Measurements from ENCODE around the gene GSC2. TPM values are rescaled to one million over a fixed set of nuclear protein-coding genes. Genes with fewer than 3 reads are reported as not detected.

The GSC2 gene
- total and polyA plus RNA-seq, 9 of the 15 experiments (the other 6 are each of a cell fraction or from before 2014, with no cell fraction given) = not detected

- no peak for TF ChIP-seq DACH1 (IDR thresholded peaks at IDR 0.05; ENCODE audit: partially characterized antibody)
- TF ChIP-seq ZBTB7A (IDR thresholded peaks at IDR 0.05; ENCODE audit: borderline replicate concordance, control insufficient read depth, low read depth, low read length) = no peak
- peak; percentile 78 for TF ChIP-seq CHD1 (IDR thresholded peaks at IDR 0.05; ENCODE audit: low read length)
- no peak for TF ChIP-seq NCOR1 (IDR thresholded peaks at IDR 0.05)
- no peak for TF ChIP-seq MYBL2 (IDR thresholded peaks at IDR 0.05; ENCODE audit: low read depth)
- TF ChIP-seq MYBL2 (CRISPR knock-in tag; IDR thresholded peaks at IDR 0.05; ENCODE audit: borderline replicate concordance) = no peak
- no peak for TF ChIP-seq RHOXF2B (CRISPR knock-in tag; conservative IDR thresholded peaks at IDR 0.05)
- no peak for TF ChIP-seq MXD1 (CRISPR knock-in tag; IDR thresholded peaks at IDR 0.05; ENCODE audit: borderline replicate concordance, poor library complexity, severe bottlenecking)
- TF ChIP-seq MLLT1 (IDR thresholded peaks at IDR 0.05) = no peak
- no peak for TF ChIP-seq BDP1 (IDR thresholded peaks at IDR 0.05; ENCODE audit: insufficient read depth, insufficient read length)
- TF ChIP-seq ESRRB (CRISPR knock-in tag; IDR thresholded peaks at IDR 0.05; ENCODE audit: borderline replicate concordance) = no peak
- no peak for TF ChIP-seq CTCFL (IDR thresholded peaks at IDR 0.05; ENCODE audit: borderline replicate concordance, insufficient read depth, low read depth, low read length, poor library complexity, severe bottlenecking)
- no peak for TF ChIP-seq PREB (CRISPR knock-in tag; IDR thresholded peaks at IDR 0.05)
- TF ChIP-seq ESRRA (IDR thresholded peaks at IDR 0.05; ENCODE audit: borderline replicate concordance, low read depth) = no peak
- TF ChIP-seq HMBOX1 (IDR thresholded peaks at IDR 0.05) = no peak
- TF ChIP-seq RAD51 (IDR thresholded peaks at IDR 0.05; ENCODE audit: borderline replicate concordance, low read depth) = no peak
- TF ChIP-seq ZNF280B (CRISPR knock-in tag; IDR thresholded peaks at IDR 0.05) = 0 out of 2 replicates have a peak, but pooled peaks have one; percentile 2
Measured at GRCh38 chr22:19177164-19178064, 27.3 kb upstream of the GSC2 start (continued).

All from K562 (cell line).